HFFc6 (cell line): ENCODE results near the gene WHAMM. TPM values are rescaled to one million over a fixed set of nuclear protein-coding genes. Genes with fewer than 3 reads are reported as not detected.
A peak's percentile ranks its signal among the peaks of the same experiment; 100 is the strongest.

Experiments used
- DNase-seq: peaks from one replicate; pipeline ENCODE4 v3.0.0-alpha.2; 2018
- H3K27ac Mint-ChIP-seq: 2 replicates; pipeline ENCODE4 v1.8.0; 2020; ENCODE audit warnings: mild to moderate bottlenecking, mixed read lengths
- H3K27me3 Mint-ChIP-seq: 2 replicates; pipeline ENCODE4 v1.8.0; 2021; ENCODE audit warnings: mild to moderate bottlenecking, moderate library complexity, mixed read lengths; ENCODE audit not compliant: insufficient read depth
- H3K36me3 Mint-ChIP-seq: 2 replicates; pipeline ENCODE4 v1.8.0; 2021; ENCODE audit warnings: low read depth, mixed read lengths
- H3K4me1 Mint-ChIP-seq: 2 replicates; pipeline ENCODE4 v1.8.0; 2020; ENCODE audit warnings: low read depth, mixed read lengths
- H3K4me3 Mint-ChIP-seq: 2 replicates; pipeline ENCODE4 v1.8.0; 2020; ENCODE audit warnings: mild to moderate bottlenecking, moderate library complexity, mixed read lengths
- H3K9me3 Mint-ChIP-seq: 2 replicates; pipeline ENCODE4 v1.8.0; 2020; ENCODE audit warnings: mild to moderate bottlenecking, mixed read lengths
- total RNA-seq, 6 experiments: library from RNA; stranded (reverse); fragmentation: NEBNext Ultra II Directional; extraction: Animal tissue kit (Norgen Biotek cat#: 25700); gene quantifications; 2 replicates in 1 of 6; 3 replicates in 5 of 6; pipeline ENCODE4 v1.2.3, GENCODE V29; 2021
- TF ChIP-seq, protein P1 (sequence below): fragments of 200-600 bp; sonication (generic); IDR thresholded peaks from 2 replicates; pipeline ENCODE4 v1.5.0; 2021; ENCODE audit warnings: antibody characterized with exemption, mild to moderate bottlenecking

The WHAMM gene
- total RNA-seq, 6 experiments from 2014 or later, result 5.8 to 7.4 (median 6.3) TPM

DNA sequence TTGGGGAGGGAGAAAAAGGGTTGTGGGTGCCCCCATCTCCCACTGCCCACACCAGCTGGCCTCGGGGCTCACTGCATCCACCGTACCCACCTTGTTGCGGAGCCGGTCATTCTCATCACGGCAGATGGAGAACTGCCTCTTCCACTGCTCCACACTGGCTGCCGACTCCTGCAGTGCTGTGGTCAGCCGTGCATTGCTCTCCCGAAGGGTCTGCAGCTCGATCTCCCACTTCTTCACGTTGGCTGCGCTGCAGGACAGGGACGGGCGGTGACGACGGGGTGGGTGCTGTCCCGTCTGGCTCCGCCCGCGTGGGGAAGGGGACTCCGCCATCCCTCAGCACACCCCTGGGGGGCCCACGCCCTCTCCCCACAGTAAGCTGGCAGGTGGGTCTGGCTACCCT is 45.1 kb downstream of the WHAMM start:
- Mint-ChIP-seq H3K36me3 (no peaks in the 10 kb centered on the region), H3K4me1 (peaks cover 22% of the 10 kb centered on the region), H3K9me3 (no peaks in the 10 kb centered on the region), H3K27ac (no peak overlapping the region), H3K4me3 (no peak overlapping the region), H3K27me3 (peaks cover 4% of the 10 kb centered on the region; the same call in 1 of the 2 replicates)
- TF ChIP-seq, protein P1, sequence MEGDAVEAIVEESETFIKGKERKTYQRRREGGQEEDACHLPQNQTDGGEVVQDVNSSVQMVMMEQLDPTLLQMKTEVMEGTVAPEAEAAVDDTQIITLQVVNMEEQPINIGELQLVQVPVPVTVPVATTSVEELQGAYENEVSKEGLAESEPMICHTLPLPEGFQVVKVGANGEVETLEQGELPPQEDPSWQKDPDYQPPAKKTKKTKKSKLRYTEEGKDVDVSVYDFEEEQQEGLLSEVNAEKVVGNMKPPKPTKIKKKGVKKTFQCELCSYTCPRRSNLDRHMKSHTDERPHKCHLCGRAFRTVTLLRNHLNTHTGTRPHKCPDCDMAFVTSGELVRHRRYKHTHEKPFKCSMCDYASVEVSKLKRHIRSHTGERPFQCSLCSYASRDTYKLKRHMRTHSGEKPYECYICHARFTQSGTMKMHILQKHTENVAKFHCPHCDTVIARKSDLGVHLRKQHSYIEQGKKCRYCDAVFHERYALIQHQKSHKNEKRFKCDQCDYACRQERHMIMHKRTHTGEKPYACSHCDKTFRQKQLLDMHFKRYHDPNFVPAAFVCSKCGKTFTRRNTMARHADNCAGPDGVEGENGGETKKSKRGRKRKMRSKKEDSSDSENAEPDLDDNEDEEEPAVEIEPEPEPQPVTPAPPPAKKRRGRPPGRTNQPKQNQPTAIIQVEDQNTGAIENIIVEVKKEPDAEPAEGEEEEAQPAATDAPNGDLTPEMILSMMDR, result no peak
- DNase-seq, result no peak

DNA sequence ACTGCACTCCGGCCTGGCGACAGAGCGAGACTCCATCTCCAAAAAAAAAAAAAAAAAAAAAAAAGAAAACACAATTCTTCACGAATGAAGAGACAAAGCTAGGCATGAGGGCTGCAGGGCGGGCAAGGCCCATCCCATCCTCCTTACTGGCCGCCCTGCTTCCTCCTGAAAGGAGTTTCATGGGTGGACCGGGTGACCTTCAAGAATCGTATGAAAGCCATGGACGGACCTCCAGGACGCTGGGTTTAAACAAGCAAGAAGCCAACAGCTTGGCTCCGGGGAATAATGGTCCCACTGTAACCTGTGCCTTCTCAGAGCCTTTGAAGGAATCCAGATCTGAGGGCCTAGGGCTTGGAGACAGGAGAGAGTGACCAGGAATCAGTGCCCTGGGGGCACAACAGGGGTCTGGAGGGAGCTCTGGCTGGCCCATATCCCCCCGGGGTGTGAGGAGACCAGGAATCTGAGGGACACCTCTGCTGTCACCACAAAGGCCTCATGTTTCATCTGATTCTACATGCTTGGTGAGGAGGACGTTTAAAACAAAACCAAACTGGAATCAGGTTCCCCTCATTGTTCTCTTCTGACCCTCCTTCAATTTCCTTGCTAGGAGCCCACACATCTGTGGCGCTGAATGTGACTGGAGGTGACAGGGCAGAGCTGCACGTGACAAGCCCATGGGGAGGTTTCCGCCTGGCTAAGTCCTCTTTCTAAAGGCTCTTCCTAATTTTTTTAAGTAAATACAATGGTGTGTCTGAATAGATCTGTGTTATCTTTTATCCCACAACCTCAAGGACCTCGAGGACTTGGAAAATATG is 46.1 kb downstream of the WHAMM start:
- TF ChIP-seq, protein P1, result no peak
- peaks cover 6% of the 10 kb centered on the region; the same call in 1 of the 2 replicates for H3K27me3 Mint-ChIP-seq
- no peaks in the 10 kb centered on the region for H3K36me3 Mint-ChIP-seq
- no peaks in the 10 kb centered on the region for H3K9me3 Mint-ChIP-seq
- peaks cover 12% of the 10 kb centered on the region for H3K4me1 Mint-ChIP-seq
- no peak for DNase-seq
- H3K27ac Mint-ChIP-seq, result no peak overlapping the region
- peak overlapping the region; percentile 39; the same call in 1 of the 2 replicates for H3K4me3 Mint-ChIP-seq

DNA sequence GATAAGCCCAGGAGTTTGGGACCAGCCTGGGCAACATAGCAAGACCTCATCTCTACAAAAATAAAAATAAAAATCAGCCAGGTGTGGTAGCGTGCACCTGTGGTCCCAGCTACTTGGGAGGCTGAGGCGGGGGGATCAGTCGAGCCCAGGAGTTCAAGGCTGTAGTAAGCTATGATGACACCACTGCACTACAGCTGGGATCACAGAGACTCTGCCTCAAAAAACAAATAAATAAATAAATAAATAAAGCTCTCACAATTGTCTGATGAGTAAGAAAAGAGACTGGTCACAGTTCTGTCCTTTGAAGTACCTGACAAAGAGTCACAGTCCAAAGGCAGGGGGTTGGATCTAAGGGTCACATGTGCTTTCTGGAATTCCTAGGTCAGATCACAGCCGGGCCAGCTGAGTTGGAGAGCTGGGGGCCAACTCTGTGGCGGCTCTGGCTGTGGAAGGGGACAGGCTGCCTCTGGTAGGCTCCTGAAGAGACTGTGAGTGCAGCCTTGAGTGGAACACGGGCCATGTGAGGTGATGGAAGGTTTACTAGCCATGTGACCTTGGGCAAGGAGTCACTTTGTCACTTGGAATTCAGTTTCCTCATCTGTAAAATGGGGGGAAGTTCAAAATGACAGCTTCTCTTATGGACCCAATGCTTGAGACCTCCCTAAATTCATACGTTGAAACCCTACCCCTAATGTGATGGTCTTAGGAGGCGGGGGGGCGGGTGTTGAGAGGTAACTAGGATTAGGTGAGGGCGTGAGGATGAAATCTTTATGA is 47.2 kb downstream of the WHAMM start:
- no peak overlapping the region for H3K27ac Mint-ChIP-seq
- H3K4me1 Mint-ChIP-seq, result peaks cover 10% of the 10 kb centered on the region
- no peaks in the 10 kb centered on the region for H3K36me3 Mint-ChIP-seq
- TF ChIP-seq, protein P1, result no peak
- peaks cover 6% of the 10 kb centered on the region; the same call in 1 of the 2 replicates for H3K27me3 Mint-ChIP-seq
- no peak overlapping the region; the same call in 1 of the 2 replicates for H3K4me3 Mint-ChIP-seq
- no peak for DNase-seq
- no peaks in the 10 kb centered on the region for H3K9me3 Mint-ChIP-seq

DNA sequence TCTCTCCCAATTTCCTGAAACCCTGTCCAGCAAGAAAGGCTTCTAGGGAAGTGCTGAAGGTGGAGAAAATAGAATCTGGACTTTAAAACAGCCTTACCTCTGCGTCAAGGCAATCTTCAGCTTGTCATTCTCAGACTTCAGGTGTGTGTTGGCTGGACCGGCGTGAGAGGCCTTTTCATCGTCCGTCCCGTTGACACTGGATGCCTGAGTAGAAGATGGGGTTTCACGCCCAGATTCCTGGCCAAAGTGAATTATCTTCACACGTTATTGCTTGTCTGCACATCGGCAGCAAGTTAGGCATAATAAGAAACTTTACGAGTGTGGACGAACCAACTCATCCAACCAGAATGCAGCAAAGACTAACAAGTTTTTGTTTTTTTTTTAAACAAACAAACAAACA is 49.5 kb downstream of the WHAMM start:
- Mint-ChIP-seq H3K4me1 (no peaks in the 10 kb centered on the region), H3K27ac (no peak overlapping the region), H3K27me3 (peaks cover 17% of the 10 kb centered on the region), H3K4me3 (no peak overlapping the region), H3K9me3 (no peaks in the 10 kb centered on the region), H3K36me3 (no peaks in the 10 kb centered on the region)
- no peak for DNase-seq
- TF ChIP-seq, protein P1, result no peak

DNA sequence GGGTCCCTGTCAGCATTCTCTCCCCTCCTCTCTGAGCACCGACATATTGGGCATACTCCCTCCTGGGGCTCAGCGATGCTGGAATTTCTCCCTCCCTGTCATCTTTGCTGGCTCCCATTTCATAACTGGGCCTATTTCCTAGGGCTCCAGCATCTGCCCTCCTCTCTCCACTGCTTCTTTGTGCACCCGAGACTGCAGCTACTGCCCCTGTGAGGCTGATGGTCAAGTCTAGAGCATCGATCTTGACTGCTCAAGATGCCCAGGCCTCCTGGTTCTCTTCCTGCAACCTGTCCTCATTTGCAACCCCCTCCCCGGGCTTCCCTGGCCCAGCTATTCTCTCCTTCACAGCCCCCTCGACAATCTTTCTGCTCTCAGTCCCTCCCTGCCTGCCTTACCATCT is 53.5 kb downstream of the WHAMM start:
- Mint-ChIP-seq H3K4me1 (no peaks in the 10 kb centered on the region), H3K36me3 (no peaks in the 10 kb centered on the region), H3K9me3 (no peaks in the 10 kb centered on the region), H3K27me3 (peaks cover 18% of the 10 kb centered on the region), H3K4me3 (no peak overlapping the region), H3K27ac (no peak overlapping the region)
- DNase-seq, result no peak
- TF ChIP-seq, protein P1, result no peak
